HepG2 (cell line): ENCODE measurements around the gene UBA6. TPM values are rescaled to one million over a fixed set of nuclear protein-coding genes. Genes with fewer than 3 reads are reported as not detected.

ENCODE experiments used
- ATAC-seq: fragments of 200-7000 bp; cut with Tn5 transposase; 3 replicates; pipeline ENCODE4 v1.9.1; 2020; ENCODE audit warnings: mild to moderate bottlenecking, moderate library complexity
- BruUV-seq: library from RNA; stranded (reverse); fragments of 400-500 nt; replicated peaks from 2 replicates; lab custom pipeline; 2021; lab: Mats Ljungman, UMichigan
- CTCF ChIA-PET: fragments of 300-600 bp; formaldehyde crosslinking; extraction: SDS; loops from one replicate; lab custom pipeline; 2021; ENCODE audit warnings: low total read pairs, inconsistent platforms, low intra/inter-chr PET ratio; lab: Yijun Ruan, JAX
- POLR2A ChIA-PET: fragments of 350-600 bp; sonication (Branson Sonifier 250); formaldehyde crosslinking; loops from one replicate; lab custom pipeline; 2020; ENCODE audit warnings: antibody characterized with exemption, inconsistent platforms; lab: Yijun Ruan, JAX
- DNase-seq: peaks from one replicate; pipeline ENCODE4 v3.0.0-alpha.2; 2015; ENCODE audit warnings: low spot score
- FAIRE-seq: peaks from 3 replicates; lab custom pipeline; 2011; peaks lifted over from hg19 to GRCh38; lab: Jason Lieb, UNC
- H2AFZ ChIP-seq: one replicate; pipeline ENCODE4 v1.6.1; 2011; ENCODE audit warnings: low read length, inconsistent platforms
- H3K27ac ChIP-seq: fragments of 300-600 bp; 3 replicates; pipeline ENCODE4 v1.8.0; 2011; ENCODE audit warnings: mixed run types, mild to moderate bottlenecking, mixed read lengths, low read length, inconsistent platforms; ENCODE audit not compliant: insufficient read depth; ENCODE audit errors: extremely low read length
- H3K27me3 ChIP-seq, 2 experiments: fragments of 200-600 bp in 1 of 2; 2 replicates in 1 of 2; 3 replicates in 1 of 2; pipeline versions ENCODE4 v1.6.0 to v1.8.0; 2011; ENCODE audit warnings: low read length in 2 of 2, mild to moderate bottlenecking in 2 of 2, moderate library complexity in 2 of 2, inconsistent platforms in 1 of 2; ENCODE audit not compliant: insufficient read depth in 2 of 2, control insufficient read depth in 1 of 2
- H3K36me3 ChIP-seq, 2 experiments: fragments of 200-600 bp in 1 of 2; replicated peaks in 1 of 2; 2 replicates in 1 of 2; 3 replicates in 1 of 2; pipeline versions ENCODE4 v1.5.1 to v1.8.0; 2011; ENCODE audit warnings: low read length in 2 of 2, inconsistent platforms in 1 of 2; ENCODE audit not compliant: insufficient read depth in 2 of 2, control insufficient read depth in 1 of 2
- H3K4me1 ChIP-seq: 2 replicates; pipeline ENCODE4 v1.5.1; 2012; ENCODE audit warnings: low read length, inconsistent platforms; ENCODE audit not compliant: insufficient read depth
- H3K4me2 ChIP-seq: 2 replicates; pipeline ENCODE4 v1.6.0; 2011; ENCODE audit warnings: low read depth, low read length, inconsistent platforms
- H3K4me3 ChIP-seq, 3 experiments: fragments of 200-600 bp in 1 of 3; sonication (generic), shearing (Covaris generic) in 1 of 3; replicated peaks in 1 of 3; 2 replicates each; pipeline ENCODE4 v1.5.1; 2011 to 2016; ENCODE audit warnings: low read length in 3 of 3, inconsistent platforms in 2 of 3, low read depth in 2 of 3, mild to moderate bottlenecking in 2 of 3, control low read depth in 1 of 3, mixed read lengths in 1 of 3; ENCODE audit not compliant: insufficient read depth in 1 of 3
- H3K79me2 ChIP-seq: one replicate; pipeline ENCODE4 v1.6.1; 2011; ENCODE audit warnings: low read length, inconsistent platforms; ENCODE audit not compliant: insufficient read depth
- H3K9ac ChIP-seq: 2 replicates; pipeline ENCODE4 v1.6.0; 2011; ENCODE audit warnings: mild to moderate bottlenecking, low read depth, low read length, inconsistent platforms; ENCODE audit not compliant: insufficient read depth
- H3K9me3 ChIP-seq: 2 replicates; pipeline ENCODE4 v1.5.1; 2012; ENCODE audit warnings: mild to moderate bottlenecking, low read length
- H4K20me1 ChIP-seq: 2 replicates; pipeline ENCODE4 v1.6.0; 2011; ENCODE audit warnings: inconsistent platforms, mild to moderate bottlenecking, low read length, moderate library complexity; ENCODE audit not compliant: insufficient read depth
- ARHGAP35 ChIP-seq: sonication (generic); formaldehyde crosslinking; IDR thresholded peaks from 2 replicates; pipeline ENCODE4 v1.9.0; 2022; ENCODE audit warnings: mild to moderate bottlenecking, inconsistent platforms, moderate library complexity, missing genetic modification reagents, borderline replicate concordance
- CBFB ChIP-seq: sonication (generic); formaldehyde crosslinking; IDR thresholded peaks from 2 replicates; pipeline ENCODE4 v1.4.0; 2020; ENCODE audit warnings: missing genetic modification reagents
- HMG20B ChIP-seq: conservative IDR thresholded peaks from 2 replicates; pipeline ENCODE4 v1.6.1; 2016; ENCODE audit warnings: missing genetic modification reagents, missing compliant biosample characterization
- HMGXB3 ChIP-seq: sonication (generic); formaldehyde crosslinking; IDR thresholded peaks from 2 replicates; pipeline ENCODE4 v1.4.0; 2020; ENCODE audit warnings: missing genetic modification reagents, borderline replicate concordance
- LCORL ChIP-seq, 2 experiments: fragments of 450-650 bp in 1 of 2; sonication (generic) in 1 of 2; formaldehyde crosslinking in 1 of 2; IDR thresholded peaks; 2 replicates each; pipeline versions ENCODE4 v1.5.0 to v1.6.1; 2017 to 2020; ENCODE audit warnings: antibody characterized with exemption in 1 of 2, missing genetic modification reagents in 1 of 2
- ZNF605 ChIP-seq: sonication (generic); formaldehyde crosslinking; IDR thresholded peaks from 2 replicates; pipeline ENCODE4 v1.8.0; 2022; ENCODE audit warnings: mild to moderate bottlenecking, missing genetic modification reagents
- in situ Hi-C: cut with HindIII; loops from 2 replicates; pipeline ENCODE4 v1.10.0; 2017; ENCODE audit warnings: low pct_unique_long_range_greater_than_20kb; ENCODE audit not compliant: extremely low pct_ligation_motif_present
- intact Hi-C: fragments of 100-400 bp; cut with micrococcal nuclease; formaldehyde crosslinking; loops from one replicate; pipeline ENCODE4 v1.10.0; 2022; ENCODE audit not compliant: unreplicated experiment
- polyA plus RNA-seq, 8 experiments: library from polyadenylated mRNA; depleted of rRNA in 3 of 8; stranded (reverse) in 7 of 8; unstranded in 1 of 8; fragments of >200 nt; fragmentation: Illumina TruSeq in 4 of 8; extraction: Trizol in 4 of 8; gene quantifications; 2 replicates each; pipeline versions ENCODE4 v1.2.1 to v1.2.3, GENCODE V29; 2011 to 2016; ENCODE audit warnings: low read depth in 4 of 8, missing spikeins in 1 of 8, mixed read lengths in 1 of 8; ENCODE audit not compliant: insufficient read depth in 1 of 8
- total RNA-seq, 5 experiments: library from RNA; depleted of rRNA; stranded (reverse); fragments of >200 nt; fragmentation: Illumina TruSeq; extraction: Trizol; gene quantifications; 2 replicates each; pipeline ENCODE4 v1.2.3, GENCODE V29; 2016; ENCODE audit warnings: low read depth in 1 of 5

UBA6 gene
- total and polyA plus RNA-seq, 2 of the 13 experiments (the other 11 are each of a cell fraction or from before 2014, with no cell fraction given): 33.3 to 75.4 TPM

GRCh38 chr4:67573193-67573592, 127.8 kb downstream of the UBA6 start:
- no peaks in the 10 kb centered on the region for H3K9me3 ChIP-seq
- no peaks in the 10 kb centered on the region for H3K4me1 ChIP-seq
- in situ Hi-C loops: loop anchor here (25.0 kb wide), 1 partner anchor 339 kb away; no protein-coding TSS in a partner anchor
- H3K4me2 ChIP-seq: no peak overlapping the region
- no peak overlapping the region for H3K4me3 ChIP-seq
- H3K79me2 ChIP-seq: no peaks in the 10 kb centered on the region
- TF ChIP-seq CBFB (CRISPR knock-in tag) (no peak), HMGXB3 (no peak), LCORL (IDR thresholded peaks at IDR 0.05) (no peak), LCORL (CRISPR knock-in tag; IDR thresholded peaks at IDR 0.05) (no peak), ARHGAP35 (CRISPR knock-in tag) (no peak), HMG20B (CRISPR knock-in tag) (no peak), ZNF605 (CRISPR knock-in tag) (no peak)
- TF ChIP-seq, all 625 proteins: peak for 0
- no peak for DNase-seq
- H3K27ac ChIP-seq: no peak overlapping the region
- no peaks in the 10 kb centered on the region for H3K36me3 ChIP-seq
- no peak for ATAC-seq
- no peaks in the 10 kb centered on the region for H3K27me3 ChIP-seq
- H2AFZ ChIP-seq: no peak overlapping the region
- ChIA-PET POLR2A (no interaction called here), CTCF (no interaction called here)
- BruUV-seq: no TSS peak
- no peak for FAIRE-seq
- no peak overlapping the region for H3K9ac ChIP-seq
- intact Hi-C loops: no loop called here
- H4K20me1 ChIP-seq: no peaks in the 10 kb centered on the region
